ENCODE data around the gene NPAS2.

- TF ChIP-seq CTCF (IDR thresholded peaks at IDR 0.05) (no peak), POLR2AphosphoS5 (IDR thresholded peaks at IDR 0.05) (no peak)
Observed at GRCh38 chr2:100900156-100900795, 80.3 kb downstream of the NPAS2 start.
